Amygdala (tissue), 56 donors: ENCODE results near the gene GRK3.
"Not testable (repeated sequence)": the region's sequence is repeated elsewhere in the genome, so short reads cannot be mapped to it uniquely, and the experiment has no call there.

Experiments
- DNase-seq, 56 donors: peaks; one replicate each; lab custom pipeline; 2025; lab: John Stamatoyannopoulos, UW

Gene GRK3

GRCh38 chr22:25564320-25564978, at the start of gene GRK3:
TSS of gene GRK3 (plus strand) at chr22:25564675. CDS start at chr22:25565041, 366 bp downstream.
- peak in 44 of 56 donors; percentile 10 to 67 (median 36) for DNase-seq

DNA sequence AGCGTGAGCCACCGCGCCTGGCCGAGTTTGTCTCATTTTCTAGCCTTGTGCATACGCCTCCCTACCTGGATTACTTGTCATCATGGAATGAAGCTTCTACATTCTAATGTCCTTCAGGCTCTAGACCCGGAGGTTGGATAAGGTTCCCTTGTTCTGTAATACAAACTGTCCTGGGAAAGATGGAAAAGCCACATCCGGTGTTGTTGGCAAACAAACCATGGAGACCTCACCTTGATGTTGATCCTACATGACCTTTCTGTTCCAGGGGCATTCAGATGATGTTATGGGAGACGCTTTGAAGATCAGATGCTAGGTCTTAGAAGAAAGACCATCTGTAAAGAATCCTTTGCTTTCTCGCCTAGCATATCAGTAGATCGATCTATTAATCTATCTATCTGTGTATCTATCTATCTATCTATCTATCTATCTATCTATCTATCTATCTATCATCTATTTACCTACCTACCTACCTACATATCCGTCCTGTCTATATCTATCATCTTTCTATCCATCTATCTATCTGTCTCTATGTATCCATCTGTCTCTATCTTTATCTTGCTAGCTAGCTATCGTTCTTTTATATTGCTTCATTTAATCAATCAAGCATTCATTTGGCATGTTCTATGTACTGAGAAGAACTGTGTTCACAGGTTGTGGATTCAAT, 46.3 kb upstream of the GRK3 start:
- DNase-seq, result no peak

DNA sequence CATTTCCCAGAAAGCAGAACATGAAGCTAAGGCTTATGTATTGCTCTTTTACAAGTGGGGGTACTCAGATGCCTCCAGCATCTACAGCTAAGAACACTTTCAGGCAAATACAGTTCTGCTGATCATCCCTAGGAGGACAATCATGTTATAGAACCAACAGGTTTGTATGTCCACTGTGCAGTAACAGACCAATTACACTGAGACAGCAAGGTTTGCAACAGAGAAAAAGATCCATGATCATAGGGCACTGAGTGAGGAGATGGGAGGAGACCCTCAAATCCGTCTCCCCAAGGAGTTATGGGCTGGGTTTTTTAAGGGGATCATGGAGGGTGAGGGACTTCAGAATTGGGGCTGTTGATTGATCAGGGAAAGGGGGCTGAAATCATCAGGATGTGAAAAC, 39.1 kb upstream of the GRK3 start:
- no peak for DNase-seq

DNA sequence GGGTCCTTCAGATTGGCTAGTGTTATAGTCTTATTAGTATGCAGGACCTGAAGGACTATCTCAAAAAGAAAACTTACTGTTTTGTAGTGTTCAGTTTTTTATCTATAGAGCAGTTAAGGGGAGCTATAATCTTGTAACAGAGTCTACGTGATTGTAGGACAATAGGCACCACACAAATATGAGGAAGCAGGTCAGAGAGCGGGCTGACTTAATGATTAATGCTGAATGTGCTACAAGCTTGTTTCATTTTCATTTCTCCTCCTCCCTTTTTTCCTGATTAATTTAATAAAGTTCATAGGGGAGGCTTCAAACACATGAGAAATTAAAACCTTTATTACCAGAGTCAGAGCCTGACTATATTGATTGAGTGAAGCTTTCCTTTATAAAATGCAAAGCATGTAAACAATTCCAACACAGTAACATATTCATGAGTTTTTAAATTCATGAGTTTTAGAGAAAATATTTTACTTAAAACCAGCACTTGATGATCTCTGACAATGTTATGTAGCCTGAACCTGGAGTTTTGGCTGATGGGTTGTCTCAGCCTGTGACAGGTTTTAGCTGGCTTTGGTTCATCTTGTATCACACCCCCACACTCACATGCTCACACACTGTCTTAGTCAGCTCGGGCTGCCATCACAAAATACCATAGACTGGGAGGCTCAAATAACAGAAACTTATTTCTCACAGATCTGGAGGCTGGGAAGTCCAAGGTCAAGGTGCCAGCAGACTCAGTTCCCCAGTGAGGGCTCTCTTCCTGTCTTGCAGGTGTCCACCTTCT, 38.5 kb upstream of the GRK3 start:
- not testable (repeated sequence) for DNase-seq

- not testable (repeated sequence) for DNase-seq
Measured at GRCh38 chr22:25527016-25527415, 37.5 kb upstream of the GRK3 start.

GRCh38 chr22:25528068-25528467, 36.4 kb upstream of the GRK3 start:
- not testable (repeated sequence) for DNase-seq

DNA sequence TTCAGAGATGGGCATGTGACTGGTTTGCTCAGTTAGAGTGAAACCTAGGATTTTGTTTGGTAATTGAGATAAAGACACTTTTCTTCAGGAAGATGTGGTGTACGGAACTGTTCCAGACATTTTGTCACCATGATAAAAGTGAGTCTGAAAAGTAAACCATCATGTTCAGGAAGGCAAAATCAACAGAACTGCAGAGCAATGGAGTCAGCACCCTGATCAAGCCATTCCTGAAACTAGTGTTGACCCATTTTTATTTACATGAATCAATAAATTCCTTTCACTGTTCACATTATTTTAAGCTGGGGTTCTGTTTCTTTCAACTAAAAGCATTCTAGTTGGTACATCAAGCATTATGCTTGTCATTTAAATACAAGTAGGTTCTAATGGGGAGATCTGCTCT, 35.4 kb upstream of the GRK3 start:
- DNase-seq, result not testable (repeated sequence)

- DNase-seq, result not testable (repeated sequence)
Measured at GRCh38 chr22:25529541-25530137, 34.8 kb upstream of the GRK3 start.

GRCh38 chr22:25531677-25532076, 32.8 kb upstream of the GRK3 start:
- not testable (repeated sequence) for DNase-seq

DNA sequence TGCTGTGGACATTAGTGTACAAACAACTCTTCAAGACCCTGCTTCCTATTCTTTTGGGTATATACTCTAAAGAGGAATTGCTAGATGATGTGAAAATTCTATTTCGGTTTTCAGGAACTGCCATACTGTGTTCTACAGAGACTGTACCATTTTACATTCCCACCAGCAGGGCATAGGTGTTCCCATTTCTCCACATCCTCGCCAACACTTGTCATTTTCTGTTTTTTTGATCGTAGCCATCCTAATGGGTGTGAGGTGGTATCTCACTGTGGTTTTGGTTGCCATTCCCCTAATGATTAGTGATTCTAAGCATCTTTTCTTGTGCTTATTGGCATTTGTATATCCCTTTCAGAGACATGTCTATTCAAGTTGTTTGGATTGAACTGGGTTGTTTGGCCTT, 29.8 kb upstream of the GRK3 start:
- DNase-seq, result no peak

DNA sequence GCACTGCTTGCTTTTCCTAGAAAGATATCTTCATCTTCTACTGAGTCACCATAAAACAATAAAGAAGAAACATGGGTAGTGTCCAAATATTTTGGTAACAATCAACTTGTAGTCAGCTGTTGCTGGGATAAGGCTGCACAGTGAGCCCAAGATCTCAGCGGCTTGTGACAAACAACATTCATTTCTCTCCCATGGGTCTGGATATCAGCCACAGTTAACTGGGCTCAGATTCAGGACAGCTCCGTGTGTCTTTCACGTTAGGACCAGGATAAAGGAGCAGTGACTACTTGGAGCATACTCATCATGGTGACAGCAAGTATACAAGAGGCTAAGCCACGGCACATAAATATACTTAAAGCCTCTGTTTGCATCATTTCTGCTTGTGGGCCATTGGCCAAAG, 27.9 kb upstream of the GRK3 start:
- peak in 12 of 56 donors; percentile 1 to 32 (median 8) for DNase-seq

DNA sequence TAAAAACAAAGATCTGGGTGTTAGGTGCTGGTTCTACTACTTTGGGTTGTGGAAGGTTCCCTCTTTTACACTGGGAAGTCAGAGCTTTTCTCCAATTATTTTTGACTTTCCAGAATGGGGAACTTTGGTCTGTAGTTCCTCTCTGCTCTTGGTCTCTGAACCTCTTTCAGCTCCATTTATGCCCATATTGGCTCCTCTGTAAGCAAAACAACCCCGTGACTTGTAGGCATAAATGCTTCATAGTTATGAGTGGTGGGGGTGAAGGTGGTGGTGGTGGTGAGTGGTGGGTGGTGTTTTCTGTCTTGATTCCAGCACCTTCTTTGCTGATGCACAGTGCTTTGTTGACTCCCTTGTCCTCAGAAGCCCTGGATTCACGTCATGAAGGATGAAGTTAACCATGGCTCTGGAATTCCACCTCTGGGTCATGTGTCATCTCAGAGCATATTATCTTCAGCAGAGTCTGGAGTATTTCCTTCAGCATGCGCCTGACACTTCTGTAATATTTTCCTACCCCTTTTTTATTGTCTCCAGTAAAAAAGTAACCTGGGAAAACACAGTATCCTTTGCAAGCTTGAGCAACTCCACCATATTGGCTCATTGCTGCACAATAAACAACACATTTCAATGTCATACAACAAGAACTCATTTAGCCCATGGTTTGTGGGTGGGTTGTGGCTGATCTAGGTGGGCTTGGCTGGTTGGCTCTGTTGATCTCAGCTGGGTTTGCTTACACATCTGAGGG, 24.1 kb upstream of the GRK3 start:
- no peak for DNase-seq

DNA sequence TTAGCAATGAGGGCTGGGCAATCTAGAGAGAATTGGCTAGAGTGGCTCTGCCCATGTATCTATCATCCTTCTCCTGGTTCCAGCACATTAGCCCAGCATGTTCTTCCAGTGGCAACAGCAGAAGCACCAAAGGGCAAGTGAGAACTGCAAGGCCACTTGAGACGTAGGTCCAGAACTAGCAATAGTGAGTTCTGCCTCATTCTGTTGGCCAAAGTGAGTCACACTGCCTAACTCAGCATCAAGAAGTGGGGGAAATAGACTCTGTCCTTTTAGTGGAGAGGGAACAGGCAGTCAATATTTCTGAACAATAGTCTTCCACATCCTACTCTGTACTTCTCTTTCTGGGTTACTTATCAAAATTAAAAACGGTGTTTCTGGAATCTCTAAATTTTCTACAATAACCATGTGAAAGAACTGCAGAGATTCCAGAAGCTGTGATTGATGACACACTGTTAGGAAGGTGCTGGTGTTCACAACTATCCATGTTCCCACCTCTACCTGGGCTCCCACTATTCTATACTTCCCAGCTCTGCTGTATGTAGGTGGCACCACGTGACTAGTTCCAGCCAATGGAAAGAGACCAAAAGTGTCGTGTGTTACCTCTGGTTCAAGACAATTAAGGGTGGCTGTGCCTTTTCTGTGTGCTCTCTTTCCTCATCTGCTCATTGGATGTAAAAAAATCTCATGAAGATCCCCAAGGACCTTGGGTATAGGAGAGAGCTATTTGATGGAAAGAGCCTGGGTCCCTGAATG, 23.4 kb upstream of the GRK3 start:
- no peak for DNase-seq

DNA sequence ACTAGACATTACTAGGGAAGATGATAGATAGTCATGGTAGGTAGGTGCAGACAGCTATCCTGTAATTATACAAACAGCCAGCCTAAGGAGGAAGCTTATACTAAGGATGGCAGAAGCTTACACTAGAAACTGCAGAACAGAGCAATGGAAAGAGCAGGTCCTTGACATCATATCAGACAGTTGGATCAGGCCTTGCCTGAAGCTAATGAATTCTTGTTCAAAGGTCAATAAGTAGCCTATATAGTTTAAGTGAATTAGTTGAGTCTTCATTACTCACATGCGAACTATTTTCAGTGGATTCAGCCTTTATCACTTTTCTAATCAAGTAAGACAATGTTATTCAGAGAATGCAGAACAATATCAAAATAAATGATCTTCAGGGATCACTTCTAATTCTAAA, 22.3 kb upstream of the GRK3 start:
- DNase-seq, result no peak

DNA sequence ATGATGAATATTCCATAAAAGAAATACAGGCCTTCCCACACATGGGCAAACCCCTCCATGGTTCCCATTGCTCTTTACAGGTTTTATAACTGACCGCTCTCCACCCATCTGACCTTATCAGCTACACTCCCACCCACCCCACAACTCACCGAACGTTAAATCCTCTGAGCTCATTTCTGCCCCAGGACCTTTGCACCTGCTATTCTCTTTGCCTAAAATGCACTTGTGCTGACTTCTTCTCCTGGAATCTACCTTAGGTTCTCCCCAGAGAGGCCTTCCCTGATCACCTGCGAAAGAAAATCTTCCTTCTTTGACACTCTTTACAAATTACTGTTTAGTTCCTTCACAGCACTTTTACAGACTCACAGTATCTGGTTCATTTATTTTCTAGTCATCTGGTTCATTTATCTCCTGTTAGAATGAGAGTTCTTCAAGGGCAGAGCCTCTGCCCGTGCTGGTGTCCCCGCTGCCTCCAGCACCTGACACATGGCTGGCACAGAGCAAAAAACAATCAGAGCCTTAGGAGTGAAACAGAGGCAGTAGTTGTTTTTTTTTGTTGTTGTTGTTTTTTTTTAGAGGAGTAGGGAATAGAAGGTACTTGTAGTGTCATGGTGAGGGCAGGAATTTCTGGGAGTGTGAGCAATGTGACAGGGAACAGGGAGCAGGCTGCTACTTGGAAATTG, 21.6 kb upstream of the GRK3 start:
- DNase-seq, result no peak

GRCh38 chr22:25545146-25545545, 19.3 kb upstream of the GRK3 start:
- DNase-seq, result no peak

DNA sequence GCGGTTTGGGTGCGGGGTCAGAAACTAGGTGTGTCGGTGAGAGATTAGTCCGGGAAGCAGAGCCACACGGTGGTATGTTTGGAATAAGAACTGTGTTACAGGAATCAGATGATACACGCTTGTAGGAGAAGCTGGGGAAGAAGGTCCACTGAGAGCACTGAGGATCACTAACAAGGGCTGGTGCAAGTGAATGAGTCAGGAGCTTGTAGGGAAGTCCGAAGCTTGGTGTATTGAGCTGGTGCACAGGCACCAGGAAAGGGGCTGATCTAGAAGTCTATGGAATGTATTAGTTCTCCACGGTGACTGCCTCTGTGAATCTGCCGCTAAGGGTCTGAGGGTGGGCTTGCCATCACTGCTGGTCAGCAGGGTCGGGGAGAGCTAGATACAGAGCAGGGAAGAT, 18.8 kb upstream of the GRK3 start:
- DNase-seq, result no peak

- no peak for DNase-seq
Measured at GRCh38 chr22:25546242-25546641, 18.2 kb upstream of the GRK3 start.

DNA sequence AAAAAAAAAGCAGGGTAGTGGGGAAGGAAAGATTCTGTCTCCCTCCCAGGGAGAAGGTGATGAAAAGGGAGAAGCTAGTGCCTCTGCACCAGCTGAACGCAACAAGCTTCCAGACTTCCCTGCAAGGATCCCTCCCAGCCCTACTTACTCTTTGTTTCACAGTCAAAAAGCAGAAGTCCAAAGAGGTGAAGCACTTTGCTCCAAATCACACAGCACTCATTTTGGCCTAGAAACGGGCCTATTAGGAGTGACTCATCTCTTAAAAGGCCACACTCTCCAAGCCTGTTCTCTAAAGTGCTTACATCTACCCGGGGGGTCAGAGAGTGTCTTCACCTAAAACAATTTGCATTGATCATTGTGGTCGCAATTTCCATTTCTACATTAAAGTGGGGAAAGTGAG, 17.7 kb upstream of the GRK3 start:
- DNase-seq, result no peak
